Naive B cell (primary cell): ENCODE results near the gene TAS1R1. TPM values are rescaled to one million over a fixed set of nuclear protein-coding genes. Genes with fewer than 3 reads are reported as not detected.
"Not testable (repeated sequence)": the region's sequence is repeated elsewhere in the genome, so short reads cannot be mapped to it uniquely, and the experiment has no call there.

Source experiments
- ATAC-seq, 2 donors: fragments of 150-1000 bp; cut with Tn5 transposase; 2 replicates each; pipeline ENCODE4 v1.10.0; 2021; ENCODE audit warnings: low read depth in 2 of 2, mild to moderate bottlenecking in 2 of 2, moderate library complexity in 2 of 2
- DNase-seq: peaks from one replicate; pipeline ENCODE4 v3.0.0; 2022
- H3K27ac Mint-ChIP-seq, 6 donors: one replicate each; pipeline ENCODE4 v1.8.0; 2020 to 2022; ENCODE audit warnings: mild to moderate bottlenecking in 6 of 6, mixed read lengths in 6 of 6, moderate library complexity in 5 of 6, inconsistent platforms in 2 of 6
- H3K27me3 Mint-ChIP-seq, 3 donors: one replicate each; pipeline ENCODE4 v1.8.0; 2021 to 2022; ENCODE audit warnings: mixed read lengths in 3 of 3, mild to moderate bottlenecking in 1 of 3
- H3K36me3 Mint-ChIP-seq, 2 donors: one replicate each; pipeline ENCODE4 v1.8.0; 2020 to 2022; ENCODE audit warnings: mixed read lengths in 2 of 2, inconsistent platforms in 1 of 2, mild to moderate bottlenecking in 1 of 2
- H3K4me1 Mint-ChIP-seq, 3 donors: one replicate each; pipeline ENCODE4 v1.8.0; 2020 to 2022; ENCODE audit warnings: mixed read lengths in 3 of 3, inconsistent platforms in 1 of 3, mild to moderate bottlenecking in 1 of 3, moderate library complexity in 1 of 3
- H3K4me3 Mint-ChIP-seq, 8 donors: one replicate each; pipeline ENCODE4 v1.8.0; 2020 to 2022; ENCODE audit warnings: mild to moderate bottlenecking in 8 of 8, mixed read lengths in 8 of 8, moderate library complexity in 8 of 8, inconsistent platforms in 2 of 8
- H3K9me3 Mint-ChIP-seq, 7 donors: one replicate each; pipeline ENCODE4 v1.8.0; 2020 to 2022; ENCODE audit warnings: mixed read lengths in 7 of 7, mild to moderate bottlenecking in 5 of 7, inconsistent platforms in 2 of 7, moderate library complexity in 1 of 7
- polyA plus RNA-seq, 6 donors: library from polyadenylated mRNA; unstranded; fragments of 300-500 nt; fragmentation: Illumina TruSeq; gene quantifications; one replicate each; pipeline ENCODE4 v1.2.3, GENCODE V29; 2021; ENCODE audit warnings: low read depth in 6 of 6

The TAS1R1 gene
- polyA plus RNA-seq, 6 donors from 2014 or later: 0.16 to 0.22 TPM; not detected in 4

- H3K36me3 Mint-ChIP-seq: no peaks in the 10 kb centered on the region
- H3K4me3 Mint-ChIP-seq: no peak overlapping the region
- peak; percentile 47 to 57 for ATAC-seq
- H3K27me3 Mint-ChIP-seq: no peaks in the 10 kb centered on the region
- H3K4me1 Mint-ChIP-seq: peaks cover 17 to 28% (median 19%) of the 10 kb centered on the region in 3 donors
- DNase-seq: no peak
- H3K9me3 Mint-ChIP-seq: no peaks in the 10 kb centered on the region
- peak overlapping the region in 4 of 6 donors; percentile 12 to 92 (median 50) for H3K27ac Mint-ChIP-seq
Measured at GRCh38 chr1:6591222-6591621, 36.1 kb downstream of the TAS1R1 start.

DNA sequence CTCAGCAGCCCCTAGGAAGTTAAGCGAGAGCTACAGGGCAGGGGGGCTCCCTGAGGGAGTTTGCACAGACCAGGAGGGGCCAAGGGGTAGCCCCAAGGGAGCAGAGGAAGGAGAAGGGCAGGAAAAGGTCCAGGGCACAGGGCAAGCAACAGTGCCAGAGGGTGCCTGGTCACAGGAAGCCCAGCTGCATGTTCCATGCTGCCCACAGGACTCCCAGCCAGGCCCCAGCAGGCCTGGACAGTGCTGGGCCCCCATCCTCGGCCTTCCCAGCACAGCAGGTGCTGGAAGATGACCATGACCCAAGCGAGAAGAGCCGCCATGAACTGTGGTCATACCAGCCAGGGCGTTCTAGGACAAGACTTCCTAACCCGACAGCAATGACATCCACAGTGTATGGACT is 36.5 kb downstream of the TAS1R1 start:
- no peaks in the 10 kb centered on the region for H3K9me3 Mint-ChIP-seq
- ATAC-seq: no peak
- no peak for DNase-seq
- H3K36me3 Mint-ChIP-seq: no peaks in the 10 kb centered on the region
- no peak overlapping the region for H3K27ac Mint-ChIP-seq
- no peak overlapping the region for H3K4me3 Mint-ChIP-seq
- no peaks in the 10 kb centered on the region for H3K27me3 Mint-ChIP-seq
- H3K4me1 Mint-ChIP-seq: peaks cover 20 to 29% (median 21%) of the 10 kb centered on the region in 3 donors

GRCh38 chr1:6592441-6592840 is 37.3 kb downstream of the TAS1R1 start:
- Mint-ChIP-seq H3K4me1 (peaks cover 20 to 29% (median 21%) of the 10 kb centered on the region in 3 donors), H3K4me3 (no peak overlapping the region), H3K9me3 (no peaks in the 10 kb centered on the region), H3K27me3 (no peaks in the 10 kb centered on the region), H3K36me3 (no peaks in the 10 kb centered on the region), H3K27ac (no peak overlapping the region)
- ATAC-seq (no peak), DNase-seq (no peak)

- H3K4me1 Mint-ChIP-seq: peaks cover 17 to 29% (median 18%) of the 10 kb centered on the region in 3 donors
- H3K27me3 Mint-ChIP-seq: no peaks in the 10 kb centered on the region
- DNase-seq: no peak
- ATAC-seq: no peak
- no peaks in the 10 kb centered on the region for H3K9me3 Mint-ChIP-seq
- H3K36me3 Mint-ChIP-seq: no peaks in the 10 kb centered on the region
- H3K4me3 Mint-ChIP-seq: no peak overlapping the region
- H3K27ac Mint-ChIP-seq: no peak overlapping the region
Measured at GRCh38 chr1:6592865-6593593, 37.9 kb downstream of the TAS1R1 start.

DNA sequence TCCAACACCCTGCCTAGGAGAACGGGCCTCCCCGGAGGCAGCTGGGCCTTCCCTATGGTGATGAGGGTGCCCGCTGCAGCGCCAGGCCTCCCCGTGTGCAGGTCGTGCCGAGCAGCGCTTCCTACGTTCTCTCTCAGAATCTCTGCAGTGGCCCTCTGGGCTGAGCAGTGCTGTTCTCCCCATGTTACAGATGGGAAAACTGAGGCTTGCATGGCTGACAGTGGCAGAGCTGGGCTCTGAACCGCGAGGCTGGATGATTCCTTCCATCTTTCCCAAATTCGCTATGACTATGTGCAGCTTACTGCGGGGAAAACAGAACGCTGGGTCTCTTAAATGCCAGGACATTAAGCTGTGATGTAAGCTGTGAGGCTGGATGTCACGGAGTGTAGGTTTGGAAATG is 38.7 kb downstream of the TAS1R1 start:
- Mint-ChIP-seq H3K9me3 (no peaks in the 10 kb centered on the region), H3K27me3 (no peaks in the 10 kb centered on the region), H3K4me3 (no peak overlapping the region), H3K36me3 (no peaks in the 10 kb centered on the region), H3K27ac (no peak overlapping the region), H3K4me1 (peaks cover 17 to 32% (median 21%) of the 10 kb centered on the region in 3 donors)
- DNase-seq (no peak), ATAC-seq (no peak)

- no peak for DNase-seq
Measured at GRCh38 chr1:6594977-6595740, 40.1 kb downstream of the TAS1R1 start.

GRCh38 chr1:6596351-6596750 is 41.2 kb downstream of the TAS1R1 start:
- H3K4me3 Mint-ChIP-seq: no peak overlapping the region
- H3K4me1 Mint-ChIP-seq: peaks cover 29 to 48% (median 39%) of the 10 kb centered on the region in 3 donors
- H3K27me3 Mint-ChIP-seq: no peaks in the 10 kb centered on the region
- no peaks in the 10 kb centered on the region for H3K36me3 Mint-ChIP-seq
- DNase-seq (no peak), ATAC-seq (no peak)
- H3K27ac Mint-ChIP-seq: peak overlapping the region in 1 of 6 donors; percentile 69
- H3K9me3 Mint-ChIP-seq: no peaks in the 10 kb centered on the region

More at GRCh38 chr1:6594977-6595740, 40.1 kb downstream of the TAS1R1 start:
- Mint-ChIP-seq H3K27me3 (no peaks in the 10 kb centered on the region), H3K27ac (peak overlapping the region in 1 of 6 donors; percentile 38), H3K9me3 (no peaks in the 10 kb centered on the region), H3K4me1 (peaks cover 26 to 46% (median 34%) of the 10 kb centered on the region in 3 donors), H3K4me3 (peak overlapping the region in 1 of 8 donors; percentile 35), H3K36me3 (no peaks in the 10 kb centered on the region)
- no peak for ATAC-seq

DNA sequence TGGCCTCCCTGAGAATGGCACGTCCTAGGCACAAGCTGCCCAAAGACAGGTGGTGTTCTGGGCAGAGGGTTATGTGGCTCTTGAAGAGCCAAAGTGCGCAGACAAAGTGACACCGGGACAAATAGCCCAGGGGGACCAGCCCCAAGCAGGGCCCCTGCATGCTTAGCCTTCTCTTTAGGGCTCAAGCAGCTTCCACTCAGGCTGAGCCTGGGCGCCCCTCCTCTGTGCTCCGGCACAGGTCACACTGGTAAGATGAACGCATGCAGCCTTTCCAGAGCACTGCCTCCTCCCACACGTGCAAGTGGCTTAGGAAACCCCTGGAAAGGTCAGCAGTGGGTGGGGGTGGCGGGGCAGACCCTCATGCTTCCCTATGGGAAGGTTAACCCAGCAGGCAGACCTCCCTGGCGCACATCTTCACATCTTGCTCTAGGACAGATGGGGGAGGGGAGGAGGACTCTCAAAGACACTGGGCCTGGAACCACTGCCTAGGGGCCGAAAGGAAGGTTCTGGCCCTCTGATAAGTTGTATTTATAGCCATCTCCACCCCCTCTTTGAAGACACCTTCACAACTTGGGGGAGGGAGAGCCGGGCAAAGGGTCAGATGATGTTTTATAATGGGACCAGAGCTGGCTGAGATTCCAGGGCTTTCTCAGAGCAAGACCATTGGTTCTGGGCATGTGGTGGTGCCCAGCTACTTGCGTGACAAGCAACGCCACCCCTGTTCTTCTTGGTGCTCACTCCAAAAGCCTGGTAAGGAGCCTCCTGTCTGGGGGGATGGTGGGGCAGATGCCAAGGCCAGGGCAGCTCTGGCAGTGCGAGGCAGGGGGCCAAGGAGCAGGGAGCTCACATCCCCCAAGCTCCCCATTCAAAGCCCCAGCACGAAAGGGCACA is 42.0 kb downstream of the TAS1R1 start:
- no peaks in the 10 kb centered on the region for H3K27me3 Mint-ChIP-seq
- peak overlapping the region in 1 of 8 donors; percentile 41 for H3K4me3 Mint-ChIP-seq
- H3K4me1 Mint-ChIP-seq: peaks cover 26 to 44% (median 37%) of the 10 kb centered on the region in 3 donors
- DNase-seq (no peak), ATAC-seq (no peak)
- no peaks in the 10 kb centered on the region for H3K36me3 Mint-ChIP-seq
- no peaks in the 10 kb centered on the region for H3K9me3 Mint-ChIP-seq
- no peak overlapping the region for H3K27ac Mint-ChIP-seq

- peak overlapping the region in 1 of 8 donors; percentile 15 for H3K4me3 Mint-ChIP-seq
- H3K27me3 Mint-ChIP-seq: no peaks in the 10 kb centered on the region
- no peak for DNase-seq
- ATAC-seq: no peak
- peaks cover 26 to 44% (median 37%) of the 10 kb centered on the region in 3 donors for H3K4me1 Mint-ChIP-seq
- H3K27ac Mint-ChIP-seq: no peak overlapping the region
- no peaks in the 10 kb centered on the region for H3K36me3 Mint-ChIP-seq
- no peaks in the 10 kb centered on the region for H3K9me3 Mint-ChIP-seq
Measured at GRCh38 chr1:6597777-6598131, 42.6 kb downstream of the TAS1R1 start.

DNA sequence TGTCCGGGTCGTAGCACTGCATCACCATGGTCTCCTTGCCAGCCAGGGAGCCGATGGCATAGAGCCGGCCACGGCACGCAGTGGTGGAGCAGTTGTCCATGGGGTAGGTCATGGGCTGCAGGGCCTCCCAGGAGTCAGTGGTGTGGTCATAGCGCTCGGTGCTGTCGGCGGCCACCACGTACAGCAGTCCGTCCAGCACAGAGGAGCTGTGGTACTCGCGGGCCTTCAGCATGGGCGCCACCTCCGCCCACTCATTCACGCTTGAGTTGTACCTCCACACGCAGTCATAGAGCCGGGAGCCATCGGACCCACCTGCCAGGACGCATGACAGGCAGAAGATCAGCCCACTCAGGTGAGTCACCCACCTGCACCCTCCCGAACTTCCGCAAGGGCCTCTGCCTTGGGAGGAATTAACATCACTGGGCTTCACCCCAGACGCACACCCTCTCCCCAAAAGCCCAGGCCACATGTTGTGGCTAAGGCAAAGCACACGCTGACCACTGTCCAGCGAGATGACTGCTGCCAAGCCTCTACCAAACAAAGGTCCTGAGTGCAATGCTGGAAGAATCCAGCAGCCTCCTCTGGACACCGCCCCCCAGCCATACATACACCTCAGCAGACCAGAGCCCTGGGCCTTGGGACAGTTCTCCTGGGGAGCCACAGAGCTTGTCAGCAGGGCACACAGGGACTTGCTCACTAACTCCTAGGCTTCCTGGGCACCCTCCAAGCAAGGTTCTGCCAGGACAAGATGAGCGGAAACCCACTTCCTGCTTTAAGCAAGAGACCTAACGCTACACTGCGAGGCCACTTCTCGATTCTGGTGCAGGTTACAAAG is 44.3 kb downstream of the TAS1R1 start:
- Mint-ChIP-seq H3K4me1 (peaks cover 26 to 47% (median 44%) of the 10 kb centered on the region in 3 donors), H3K9me3 (no peaks in the 10 kb centered on the region), H3K27ac (peak overlapping the region in 3 of 6 donors; percentile 27 to 77 (median 51)), H3K36me3 (no peaks in the 10 kb centered on the region), H3K27me3 (no peaks in the 10 kb centered on the region), H3K4me3 (peak overlapping the region; percentile 47 to 99 (median 91))
- ATAC-seq (peak; percentile 9 to 10), DNase-seq (peak; percentile 41)

- not testable (repeated sequence) for ATAC-seq, DNase-seq, H3K27me3 Mint-ChIP-seq, H3K36me3 Mint-ChIP-seq, H3K9me3 Mint-ChIP-seq
- peak overlapping the region; percentile 87 to 99 (median 94) for H3K4me3 Mint-ChIP-seq
- H3K27ac Mint-ChIP-seq: peak overlapping the region in 2 of 6 donors; percentile 72 to 84
- H3K4me1 Mint-ChIP-seq: peaks cover 26 to 47% (median 44%) of the 10 kb centered on the region in 3 donors
Measured at GRCh38 chr1:6599991-6600390, 44.9 kb downstream of the TAS1R1 start.

GRCh38 chr1:6600410-6601048 is 45.4 kb downstream of the TAS1R1 start:
- Mint-ChIP-seq H3K27me3 (no peaks in the 10 kb centered on the region), H3K27ac (peak overlapping the region in 2 of 6 donors; percentile 84 to 88), H3K4me3 (peak overlapping the region; percentile 87 to 99 (median 94)), H3K36me3 (no peaks in the 10 kb centered on the region), H3K9me3 (no peaks in the 10 kb centered on the region), H3K4me1 (peaks cover 26 to 47% (median 39%) of the 10 kb centered on the region in 3 donors)
- no peak for ATAC-seq
- DNase-seq: no peak
